Liver (tissue), 9 donors: Measurements from ENCODE around the gene PHLPP1. TPM values are rescaled to one million over a fixed set of nuclear protein-coding genes. Genes with fewer than 3 reads are reported as not detected.

Experiments
- DNase-seq: peaks from one replicate; pipeline ENCODE4 v3.0.0-alpha.2; 2017; ENCODE audit warnings: low spot score
- H3K27ac ChIP-seq, 2 donors: one replicate each; pipeline ENCODE4 v1.7.0; 2013; ENCODE audit warnings: inconsistent platforms in 2 of 2, low read length in 2 of 2, control low read depth in 1 of 2, low read depth in 1 of 2, mild to moderate bottlenecking in 1 of 2
- H3K27me3 ChIP-seq, 4 donors: one replicate each; pipeline versions ENCODE4 v1.6.1 to v1.7.0; 2013; ENCODE audit warnings: low read length in 3 of 4, inconsistent platforms in 1 of 4, mild to moderate bottlenecking in 1 of 4, moderate library complexity in 1 of 4; ENCODE audit not compliant: control insufficient read depth in 4 of 4, insufficient read depth in 4 of 4
- H3K36me3 ChIP-seq, 4 donors: one replicate each; pipeline versions ENCODE4 v1.6.1 to v1.7.0; 2013; ENCODE audit warnings: low read length in 3 of 4, mild to moderate bottlenecking in 3 of 4, low read depth in 1 of 4, moderate library complexity in 1 of 4; ENCODE audit not compliant: control insufficient read depth in 4 of 4, insufficient read depth in 3 of 4
- H3K4me1 ChIP-seq, 4 donors: one replicate each; pipeline versions ENCODE4 v1.6.1 to v1.7.0; 2013; ENCODE audit warnings: low read length in 3 of 4, mild to moderate bottlenecking in 3 of 4, moderate library complexity in 1 of 4; ENCODE audit not compliant: control insufficient read depth in 4 of 4, insufficient read depth in 4 of 4
- H3K4me3 ChIP-seq, 3 donors: one replicate each; pipeline versions ENCODE4 v1.6.1 to v1.7.0; 2013; ENCODE audit warnings: low read length in 3 of 3, control low read depth in 1 of 3, low read depth in 1 of 3, mild to moderate bottlenecking in 1 of 3
- H3K9ac ChIP-seq, 2 donors: one replicate each; pipeline ENCODE4 v1.7.0; 2013; ENCODE audit warnings: low read length in 2 of 2, mild to moderate bottlenecking in 2 of 2, moderate library complexity in 2 of 2, control low read depth in 1 of 2, low read depth in 1 of 2
- H3K9me3 ChIP-seq, 4 donors: one replicate each; pipeline versions ENCODE4 v1.6.1 to v1.7.0; 2013; ENCODE audit warnings: low read length in 3 of 4; ENCODE audit not compliant: control insufficient read depth in 4 of 4
- ATF3 ChIP-seq: IDR thresholded peaks from 2 replicates; pipeline ENCODE4 v1.6.1; 2016; ENCODE audit warnings: antibody characterized with exemption
- CTCF ChIP-seq: fragments of 150-350 bp; IDR thresholded peaks from 2 replicates; pipeline ENCODE4 v1.5.1; 2017; ENCODE audit warnings: improper control_type of control experiment, low read depth, low read length; ENCODE audit not compliant: missing input control
- EGR1 ChIP-seq, 2 donors: IDR thresholded peaks; 2 replicates each; pipeline ENCODE4 v1.6.1; 2016 to 2018; ENCODE audit warnings: antibody characterized with exemption in 2 of 2, low read depth in 2 of 2
- FOXA2 ChIP-seq: IDR thresholded peaks from 2 replicates; pipeline ENCODE4 v1.6.1; 2016; ENCODE audit warnings: antibody characterized with exemption
- GABPA ChIP-seq, 2 donors: IDR thresholded peaks in 1 of 2; conservative IDR thresholded peaks in 1 of 2; 2 replicates each; pipeline ENCODE4 v1.6.1; 2016; ENCODE audit warnings: antibody characterized with exemption in 2 of 2, mild to moderate bottlenecking in 1 of 2, moderate library complexity in 1 of 2
- HNF4A ChIP-seq, 2 donors: conservative IDR thresholded peaks; 2 replicates each; pipeline ENCODE4 v1.6.1; 2016; ENCODE audit warnings: antibody characterized with exemption in 2 of 2, mild to moderate bottlenecking in 2 of 2
- HNF4G ChIP-seq: IDR thresholded peaks from 2 replicates; pipeline ENCODE4 v1.6.1; 2016; ENCODE audit warnings: antibody characterized with exemption
- JUND ChIP-seq, 2 donors: IDR thresholded peaks; 2 replicates each; pipeline ENCODE4 v1.6.1; 2016; ENCODE audit warnings: antibody characterized with exemption in 2 of 2
- MAX ChIP-seq: IDR thresholded peaks from 2 replicates; pipeline ENCODE4 v1.6.1; 2016; ENCODE audit warnings: antibody characterized with exemption
- NR2F2 ChIP-seq: IDR thresholded peaks from 2 replicates; pipeline ENCODE4 v1.6.1; 2016; ENCODE audit warnings: antibody characterized with exemption
- RAD21 ChIP-seq, 2 donors: IDR thresholded peaks; 2 replicates each; pipeline ENCODE4 v1.6.1; 2016; ENCODE audit warnings: antibody characterized with exemption in 2 of 2, mild to moderate bottlenecking in 2 of 2
- REST ChIP-seq: IDR thresholded peaks from 2 replicates; pipeline ENCODE4 v1.6.1; 2016; ENCODE audit warnings: antibody characterized with exemption, mild to moderate bottlenecking
- RXRA ChIP-seq, 2 donors: IDR thresholded peaks; 2 replicates each; pipeline ENCODE4 v1.6.1; 2017 to 2018; ENCODE audit warnings: antibody characterized with exemption in 2 of 2, mild to moderate bottlenecking in 1 of 2
- SP1 ChIP-seq: IDR thresholded peaks from 2 replicates; pipeline ENCODE4 v1.6.1; 2018; ENCODE audit warnings: antibody characterized with exemption, mild to moderate bottlenecking
- TAF1 ChIP-seq: conservative IDR thresholded peaks from 2 replicates; pipeline ENCODE4 v1.6.1; 2016; ENCODE audit warnings: antibody characterized with exemption, mild to moderate bottlenecking
- YY1 ChIP-seq: IDR thresholded peaks from 2 replicates; pipeline ENCODE4 v1.6.1; 2016; ENCODE audit warnings: antibody characterized with exemption, mild to moderate bottlenecking
- ZBTB33 ChIP-seq: IDR thresholded peaks from 2 replicates; pipeline ENCODE4 v1.6.1; 2016; ENCODE audit warnings: antibody characterized with exemption
- WGBS: extraction: QIAGEN DNeasy Blood & Tissue Kit; methylation state at CpG from one replicate; pipeline ENCODE4 v1.1.7; 2013; 5-methylcytosine and 5-hydroxymethylcytosine counted together
- polyA plus RNA-seq, 2 donors: library from polyadenylated mRNA; stranded (reverse) in 1 of 2; unstranded in 1 of 2; fragments of 200-250 nt in 1 of 2; fragments of >200 nt in 1 of 2; fragmentation: Nextera tagmentation in 1 of 2; extraction: Ambion mirVana in 1 of 2; gene quantifications; one replicate each; pipeline versions ENCODE4 v1.2.1 to v1.2.3, GENCODE V29; 2013 to 2015
- total RNA-seq, 2 donors: library from RNA; depleted of rRNA; stranded (reverse); fragments of >200 nt; gene quantifications; one replicate each; pipeline ENCODE4 v1.2.3, GENCODE V29; 2014
- donor health status: healthy.
- donor health status: healthy.
- donor health status: healthy.
- donor health status: healthy.
- donor health status: healthy.

PHLPP1 gene
- total and polyA plus RNA-seq, 4 donors = 4.2 to 14.5 (median 8.6) TPM

GRCh38 chr18:62838475-62839098, 123.2 kb downstream of the PHLPP1 start:
- no peak overlapping the region for H3K9ac ChIP-seq
- H3K9me3 ChIP-seq = no peaks in the 10 kb centered on the region
- H3K4me3 ChIP-seq = no peak overlapping the region
- TF ChIP-seq CTCF = no peak
- no peak for TF ChIP-seq RXRA (IDR thresholded peaks at IDR 0.05)
- TF ChIP-seq RAD21 (IDR thresholded peaks at IDR 0.05) = no peak
- TF ChIP-seq GABPA (IDR thresholded peaks at IDR 0.05 in 1 of 2, conservative IDR thresholded peaks at IDR 0.05 in 1 of 2) = no peak
- TF ChIP-seq HNF4G = no peak
- no peak for TF ChIP-seq TAF1
- no peak for TF ChIP-seq HNF4A (conservative IDR thresholded peaks at IDR 0.05)
- no peak for TF ChIP-seq ZBTB33
- TF ChIP-seq EGR1 (IDR thresholded peaks at IDR 0.05; ENCODE audit: low read depth in 2 of 2) = no peak
- no peak for TF ChIP-seq YY1
- no peak for TF ChIP-seq MAX
- TF ChIP-seq NR2F2 = no peak
- TF ChIP-seq FOXA2 = no peak
- no peak for TF ChIP-seq JUND (IDR thresholded peaks at IDR 0.05)
- TF ChIP-seq ATF3 = no peak
- TF ChIP-seq SP1 = no peak
- TF ChIP-seq REST = no peak
- no peaks in the 10 kb centered on the region for H3K27me3 ChIP-seq
- no peak for DNase-seq
- WGBS = 92% methylated on average over 1 of the region's 1 CpG
- peak overlapping the region in 1 of 2 donors; percentile 1 for H3K27ac ChIP-seq
- no peaks in the 10 kb centered on the region for H3K36me3 ChIP-seq
- peaks cover 9 to 22% (median 17%) of the 10 kb centered on the region in 4 donors for H3K4me1 ChIP-seq
